ENCODE measurements around the gene LCMT1.

The LCMT1 gene

DNA sequence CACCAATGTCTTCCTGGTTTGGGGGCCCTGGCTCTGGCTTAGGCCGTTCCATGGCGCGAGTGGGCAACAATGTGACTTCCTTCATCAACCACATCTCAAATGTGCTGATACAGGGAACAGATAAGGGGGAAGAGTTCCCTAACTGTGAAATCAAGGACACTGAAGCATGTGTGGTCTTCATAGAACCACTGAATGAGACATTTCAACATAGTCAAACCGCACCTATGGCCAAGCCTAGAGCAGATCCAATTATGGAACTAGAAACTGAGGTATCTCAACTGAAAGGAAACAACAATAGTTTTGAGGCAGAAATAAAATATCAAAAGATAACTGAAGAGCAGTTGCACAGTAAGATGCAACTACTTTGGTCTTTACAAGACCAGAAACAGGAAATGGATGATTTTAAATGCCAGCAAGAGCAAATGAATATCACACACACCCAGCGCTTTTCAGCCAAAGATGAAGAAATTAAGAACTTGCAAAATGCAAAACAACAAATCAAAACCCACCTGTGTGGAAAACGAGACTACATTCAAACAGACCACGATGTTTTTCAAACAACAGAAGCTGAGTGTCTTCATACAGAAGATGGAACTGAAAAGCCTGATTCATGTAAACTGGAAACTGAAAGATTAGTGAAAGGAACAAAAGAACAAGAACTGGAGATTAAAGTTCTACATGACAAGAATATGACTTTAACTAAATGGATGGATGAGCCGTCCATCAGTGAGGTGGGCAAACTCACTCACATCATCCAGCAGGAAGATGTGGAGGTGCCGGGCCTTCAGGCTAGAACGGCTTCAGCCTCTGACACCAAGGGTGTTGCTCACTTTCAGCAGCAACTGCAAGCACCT lies 18.1 kb upstream of the LCMT1 start:
- H3K4me3 ChIP-seq (replicated peaks; ENCODE audit: insufficient read depth, low read length): no peak overlapping the region
- TF ChIP-seq SPI1 (IDR thresholded peaks at IDR 0.05; ENCODE audit: borderline replicate concordance, low read depth) (peak; percentile 55), POLR2AphosphoS5 (IDR thresholded peaks at IDR 0.05; ENCODE audit: low read depth) (peak; percentile 83), GABPA (IDR thresholded peaks at IDR 0.05; ENCODE audit: low read depth) (no peak)
- TF ChIP-seq, protein P1, sequence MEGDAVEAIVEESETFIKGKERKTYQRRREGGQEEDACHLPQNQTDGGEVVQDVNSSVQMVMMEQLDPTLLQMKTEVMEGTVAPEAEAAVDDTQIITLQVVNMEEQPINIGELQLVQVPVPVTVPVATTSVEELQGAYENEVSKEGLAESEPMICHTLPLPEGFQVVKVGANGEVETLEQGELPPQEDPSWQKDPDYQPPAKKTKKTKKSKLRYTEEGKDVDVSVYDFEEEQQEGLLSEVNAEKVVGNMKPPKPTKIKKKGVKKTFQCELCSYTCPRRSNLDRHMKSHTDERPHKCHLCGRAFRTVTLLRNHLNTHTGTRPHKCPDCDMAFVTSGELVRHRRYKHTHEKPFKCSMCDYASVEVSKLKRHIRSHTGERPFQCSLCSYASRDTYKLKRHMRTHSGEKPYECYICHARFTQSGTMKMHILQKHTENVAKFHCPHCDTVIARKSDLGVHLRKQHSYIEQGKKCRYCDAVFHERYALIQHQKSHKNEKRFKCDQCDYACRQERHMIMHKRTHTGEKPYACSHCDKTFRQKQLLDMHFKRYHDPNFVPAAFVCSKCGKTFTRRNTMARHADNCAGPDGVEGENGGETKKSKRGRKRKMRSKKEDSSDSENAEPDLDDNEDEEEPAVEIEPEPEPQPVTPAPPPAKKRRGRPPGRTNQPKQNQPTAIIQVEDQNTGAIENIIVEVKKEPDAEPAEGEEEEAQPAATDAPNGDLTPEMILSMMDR (IDR thresholded peaks at IDR 0.05; ENCODE audit: insufficient read depth, low read length): no peak
- TF ChIP-seq, protein P2, sequence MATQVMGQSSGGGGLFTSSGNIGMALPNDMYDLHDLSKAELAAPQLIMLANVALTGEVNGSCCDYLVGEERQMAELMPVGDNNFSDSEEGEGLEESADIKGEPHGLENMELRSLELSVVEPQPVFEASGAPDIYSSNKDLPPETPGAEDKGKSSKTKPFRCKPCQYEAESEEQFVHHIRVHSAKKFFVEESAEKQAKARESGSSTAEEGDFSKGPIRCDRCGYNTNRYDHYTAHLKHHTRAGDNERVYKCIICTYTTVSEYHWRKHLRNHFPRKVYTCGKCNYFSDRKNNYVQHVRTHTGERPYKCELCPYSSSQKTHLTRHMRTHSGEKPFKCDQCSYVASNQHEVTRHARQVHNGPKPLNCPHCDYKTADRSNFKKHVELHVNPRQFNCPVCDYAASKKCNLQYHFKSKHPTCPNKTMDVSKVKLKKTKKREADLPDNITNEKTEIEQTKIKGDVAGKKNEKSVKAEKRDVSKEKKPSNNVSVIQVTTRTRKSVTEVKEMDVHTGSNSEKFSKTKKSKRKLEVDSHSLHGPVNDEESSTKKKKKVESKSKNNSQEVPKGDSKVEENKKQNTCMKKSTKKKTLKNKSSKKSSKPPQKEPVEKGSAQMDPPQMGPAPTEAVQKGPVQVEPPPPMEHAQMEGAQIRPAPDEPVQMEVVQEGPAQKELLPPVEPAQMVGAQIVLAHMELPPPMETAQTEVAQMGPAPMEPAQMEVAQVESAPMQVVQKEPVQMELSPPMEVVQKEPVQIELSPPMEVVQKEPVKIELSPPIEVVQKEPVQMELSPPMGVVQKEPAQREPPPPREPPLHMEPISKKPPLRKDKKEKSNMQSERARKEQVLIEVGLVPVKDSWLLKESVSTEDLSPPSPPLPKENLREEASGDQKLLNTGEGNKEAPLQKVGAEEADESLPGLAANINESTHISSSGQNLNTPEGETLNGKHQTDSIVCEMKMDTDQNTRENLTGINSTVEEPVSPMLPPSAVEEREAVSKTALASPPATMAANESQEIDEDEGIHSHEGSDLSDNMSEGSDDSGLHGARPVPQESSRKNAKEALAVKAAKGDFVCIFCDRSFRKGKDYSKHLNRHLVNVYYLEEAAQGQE (IDR thresholded peaks at IDR 0.05; ENCODE audit: insufficient replicate concordance, low read depth): no peak
- no peaks in the 10 kb centered on the region for H3K27me3 ChIP-seq (ENCODE audit: insufficient read depth, poor library complexity, severe bottlenecking)
- DNase-seq (ENCODE audit: low read depth in 1 of 2, low spot score in 1 of 2): peak; percentile 69 to 78
- H3K27ac ChIP-seq (replicated peaks): peak overlapping the region; percentile 43

DNA sequence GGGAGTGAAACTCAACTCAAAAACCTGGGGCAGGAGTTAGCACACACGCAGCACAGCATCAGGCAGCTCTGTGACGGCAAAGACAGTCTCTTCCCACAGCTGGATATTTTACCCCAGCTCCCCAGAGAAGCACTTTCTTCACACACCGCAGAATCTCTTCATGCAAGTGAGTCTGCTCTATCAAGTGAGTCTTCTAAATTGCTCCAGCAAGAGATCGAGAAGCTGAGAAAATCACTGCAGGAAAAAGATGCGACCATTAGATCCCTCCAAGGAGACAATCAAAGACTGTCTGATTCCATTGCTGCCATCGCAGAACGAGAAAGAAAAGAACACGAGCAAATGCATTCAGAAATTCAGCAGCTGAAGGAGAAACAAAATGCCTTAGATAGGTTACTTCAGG lies 16.9 kb upstream of the LCMT1 start:
- H3K4me3 ChIP-seq (replicated peaks; ENCODE audit: insufficient read depth, low read length): no peak overlapping the region
- H3K27ac ChIP-seq (replicated peaks): no peak overlapping the region
- TF ChIP-seq SPI1 (IDR thresholded peaks at IDR 0.05; ENCODE audit: borderline replicate concordance, low read depth): no peak
- no peak for TF ChIP-seq GABPA (IDR thresholded peaks at IDR 0.05; ENCODE audit: low read depth)
- no peak for TF ChIP-seq POLR2AphosphoS5 (IDR thresholded peaks at IDR 0.05; ENCODE audit: low read depth)
- TF ChIP-seq, protein P2 (IDR thresholded peaks at IDR 0.05; ENCODE audit: insufficient replicate concordance, low read depth): no peak
- TF ChIP-seq, protein P1 (IDR thresholded peaks at IDR 0.05; ENCODE audit: insufficient read depth, low read length): no peak
- no peak for DNase-seq (ENCODE audit: low read depth in 1 of 2, low spot score in 1 of 2)
- no peaks in the 10 kb centered on the region for H3K27me3 ChIP-seq (ENCODE audit: insufficient read depth, poor library complexity, severe bottlenecking)

DNA sequence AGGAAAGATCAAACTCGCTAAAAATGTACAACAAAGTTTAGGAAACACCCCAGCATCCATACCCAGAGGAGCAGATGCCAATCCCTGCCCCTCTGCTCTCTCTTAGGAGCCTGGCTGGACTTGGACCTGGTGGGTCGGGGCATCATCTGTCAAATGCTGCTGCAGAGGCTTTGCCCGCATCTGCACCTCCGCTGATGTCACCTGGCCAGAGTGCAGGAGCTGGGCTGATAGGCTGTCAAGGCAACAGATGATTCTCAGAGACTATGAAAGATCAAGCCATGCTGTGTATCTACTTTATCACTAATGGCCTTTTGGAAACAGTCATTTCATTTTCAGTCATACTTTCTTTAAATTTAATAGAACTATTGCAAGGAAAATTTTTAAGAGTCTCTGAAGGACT lies 15.9 kb upstream of the LCMT1 start:
- TF ChIP-seq SPI1 (IDR thresholded peaks at IDR 0.05; ENCODE audit: borderline replicate concordance, low read depth): no peak
- TF ChIP-seq, protein P1 (IDR thresholded peaks at IDR 0.05; ENCODE audit: insufficient read depth, low read length): no peak
- TF ChIP-seq POLR2AphosphoS5 (IDR thresholded peaks at IDR 0.05; ENCODE audit: low read depth): no peak
- TF ChIP-seq, protein P2 (IDR thresholded peaks at IDR 0.05; ENCODE audit: insufficient replicate concordance, low read depth): no peak
- TF ChIP-seq GABPA (IDR thresholded peaks at IDR 0.05; ENCODE audit: low read depth): no peak
- Histone ChIP-seq H3K27ac (replicated peaks) (no peak overlapping the region), H3K4me3 (replicated peaks; ENCODE audit: insufficient read depth, low read length) (no peak overlapping the region), H3K27me3 (ENCODE audit: insufficient read depth, poor library complexity, severe bottlenecking) (no peaks in the 10 kb centered on the region)
- no peak for DNase-seq (ENCODE audit: low read depth in 1 of 2, low spot score in 1 of 2)
